Raji (cell line): Measurements from ENCODE around the gene LRP8.

Source experiments
- POLR2A ChIP-seq: IDR thresholded peaks from 2 replicates; pipeline ENCODE4 v1.6.1; 2011; ENCODE audit warnings: low read depth, low read length, control low read depth; ENCODE audit not compliant: insufficient read depth

The LRP8 gene

DNA sequence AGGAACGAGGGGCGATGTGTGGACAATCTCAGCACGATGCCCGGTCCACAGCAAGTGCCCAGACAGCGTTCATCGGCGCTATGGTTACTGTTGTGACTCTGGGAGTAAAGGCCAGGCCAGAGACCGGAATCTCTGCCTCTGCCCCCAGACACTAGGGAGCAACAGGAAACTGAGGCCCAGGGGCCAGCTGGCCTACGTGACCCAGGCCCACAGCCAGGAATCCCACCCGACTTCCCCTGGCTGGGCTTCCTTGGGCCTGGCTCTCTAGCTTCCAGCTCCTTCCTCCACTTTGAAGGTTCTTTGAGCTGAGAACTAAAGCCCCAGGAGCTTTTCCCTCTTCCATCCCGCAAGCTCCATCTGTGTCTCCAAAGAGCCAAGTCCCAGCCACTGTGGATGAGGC lies 4.6 kb downstream of the LRP8 start:
- TF ChIP-seq POLR2A = no peak

DNA sequence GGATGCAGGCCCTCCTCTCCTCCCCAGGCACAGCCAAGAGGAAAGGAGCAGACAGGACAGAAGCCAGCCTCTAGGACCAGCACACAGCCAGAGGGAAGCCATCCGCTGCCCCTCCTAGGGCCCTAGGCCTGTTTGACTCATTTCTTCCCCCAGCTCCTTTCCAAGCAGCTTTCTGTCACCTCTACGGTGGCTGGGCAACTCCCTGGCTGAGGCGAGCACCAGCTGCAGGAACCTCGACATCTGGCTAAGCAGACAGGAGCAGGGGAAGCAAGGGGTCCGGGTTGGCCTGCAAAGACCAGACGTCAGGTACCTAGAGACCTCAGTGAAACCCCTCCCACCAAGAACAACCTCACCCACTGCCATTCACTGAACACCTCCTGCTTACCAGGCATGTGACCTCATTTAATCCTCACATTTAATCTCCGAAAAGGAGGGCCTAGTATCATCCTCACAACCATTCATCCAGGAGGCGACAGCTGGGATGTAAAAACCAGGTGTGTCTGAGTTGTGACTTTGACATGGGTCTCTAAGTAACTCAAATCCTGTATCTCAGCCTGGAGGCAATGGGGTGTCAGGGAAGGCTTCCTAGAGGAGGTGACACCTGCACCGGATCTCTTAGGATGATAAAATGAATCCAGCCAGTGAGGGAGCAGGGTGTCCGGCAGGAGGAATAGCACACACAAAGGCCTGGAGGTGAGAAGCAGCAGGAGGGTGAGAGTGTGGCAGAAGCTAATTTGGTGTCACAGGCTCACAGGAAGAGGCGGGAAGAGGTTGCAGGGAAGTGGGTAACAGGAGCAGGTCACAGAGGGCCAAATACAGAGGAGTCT lies 5.9 kb downstream of the LRP8 start:
- TF ChIP-seq POLR2A = no peak

DNA sequence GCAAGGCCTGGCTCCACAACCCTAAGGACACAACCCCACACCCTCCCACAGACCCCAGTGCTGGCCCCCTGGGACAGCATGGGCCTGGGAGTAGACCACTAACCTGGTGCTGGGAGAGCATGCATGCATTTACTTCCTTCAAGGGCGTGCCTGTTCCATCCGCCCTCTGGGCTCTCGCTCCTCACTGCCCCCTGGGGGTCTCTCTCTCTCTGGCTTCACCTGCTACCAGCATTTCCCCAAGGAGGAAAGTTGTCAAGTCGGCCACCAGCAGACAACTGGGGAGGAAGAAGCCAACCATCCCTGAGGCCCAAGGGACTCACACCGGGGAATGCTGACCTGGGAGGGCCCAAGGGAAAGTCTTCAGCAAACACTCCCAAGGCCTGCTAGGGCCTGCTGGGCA lies 6.5 kb downstream of the LRP8 start:
- TF ChIP-seq POLR2A = no peak

GRCh38 chr1:53320646-53321045 lies 7.2 kb downstream of the LRP8 start:
- no peak for TF ChIP-seq POLR2A

DNA sequence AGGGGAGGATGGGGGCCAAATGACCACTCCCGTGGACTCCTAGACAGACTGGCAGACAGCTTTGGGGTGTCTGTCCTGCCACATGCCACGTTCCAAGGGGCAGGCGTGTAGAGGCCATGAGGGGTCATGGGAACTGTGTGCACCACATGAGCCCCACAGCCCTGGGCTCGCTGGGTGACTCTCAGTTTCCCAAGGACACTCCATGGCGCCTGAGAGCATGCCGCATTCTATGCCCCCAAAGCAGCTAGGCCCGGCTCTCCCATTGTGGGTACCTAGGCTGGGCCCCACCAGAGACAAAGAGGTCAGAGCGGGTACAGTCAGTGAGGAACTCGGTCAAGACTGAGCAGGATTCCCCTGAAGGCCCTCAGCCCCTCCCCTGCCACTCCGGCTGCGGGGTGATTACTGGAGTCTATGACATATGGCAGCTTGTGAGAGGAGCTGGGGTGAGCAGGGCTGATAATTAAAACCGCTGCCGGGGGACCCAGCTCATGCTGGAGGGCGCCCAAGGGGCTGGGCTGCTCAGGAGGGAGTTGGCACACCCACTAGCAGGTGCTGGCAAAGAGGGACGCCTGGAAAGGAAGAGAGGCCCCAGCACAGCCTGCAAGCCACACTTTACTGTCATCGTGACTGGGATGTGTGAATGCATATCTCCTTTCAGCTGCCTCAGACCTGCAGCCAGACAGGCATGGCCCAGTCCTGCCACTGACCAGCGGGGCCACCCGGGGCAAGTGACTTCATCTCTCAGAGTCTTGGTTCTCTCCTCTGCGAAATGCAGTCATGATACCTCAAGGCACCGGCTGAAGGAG lies 8.4 kb downstream of the LRP8 start:
- TF ChIP-seq POLR2A = no peak

GRCh38 chr1:53317646-53318539 lies 10.0 kb downstream of the LRP8 start:
- no peak for TF ChIP-seq POLR2A

DNA sequence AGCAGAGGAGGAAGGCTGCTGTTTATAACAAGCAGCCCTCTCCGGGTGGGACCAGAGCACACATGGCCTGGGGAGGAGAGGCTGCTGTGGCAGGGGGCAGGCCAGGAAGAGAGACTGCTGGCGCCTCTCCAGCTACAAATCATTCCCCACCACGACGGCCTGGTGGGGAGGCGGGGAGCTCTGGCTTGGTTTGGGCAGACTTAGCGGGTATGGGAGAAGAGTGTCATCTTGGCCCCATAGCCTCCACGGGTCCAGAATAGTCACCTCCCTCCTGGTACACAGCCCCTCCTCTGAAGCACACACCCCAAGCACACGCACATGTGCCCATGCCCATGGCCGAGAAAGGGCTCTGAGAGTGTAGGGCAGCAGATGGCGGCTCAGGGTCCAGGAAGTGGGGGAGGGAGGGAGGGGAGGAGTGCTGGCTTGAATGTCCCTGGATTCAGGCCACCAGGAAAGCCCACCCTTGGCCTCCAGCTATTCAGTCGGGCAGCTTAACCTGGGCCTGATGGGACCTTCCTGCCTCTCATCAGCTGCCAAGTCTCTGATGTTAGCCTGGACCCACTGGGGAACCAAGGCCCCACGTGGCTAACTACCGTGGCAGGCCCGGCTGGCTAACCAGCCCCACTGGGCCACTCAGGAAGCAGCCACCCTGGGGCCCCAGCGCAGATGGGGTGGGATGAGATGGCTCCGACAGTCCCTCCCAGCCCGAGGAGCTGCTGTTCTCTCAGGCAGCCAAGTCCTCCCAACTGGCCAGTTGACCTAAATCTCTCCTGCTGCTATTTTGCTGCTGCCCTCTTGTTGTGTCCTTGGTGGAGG lies 10.9 kb downstream of the LRP8 start:
- no peak for TF ChIP-seq POLR2A

- TF ChIP-seq POLR2A = no peak
Measured at GRCh38 chr1:53316424-53316765, 11.5 kb downstream of the LRP8 start.

GRCh38 chr1:53315456-53316423 lies 12.1 kb downstream of the LRP8 start:
- no peak for TF ChIP-seq POLR2A

- TF ChIP-seq POLR2A = no peak
Measured at GRCh38 chr1:53315046-53315445, 12.8 kb downstream of the LRP8 start.

GRCh38 chr1:53314606-53315005 lies 13.3 kb downstream of the LRP8 start:
- no peak for TF ChIP-seq POLR2A

DNA sequence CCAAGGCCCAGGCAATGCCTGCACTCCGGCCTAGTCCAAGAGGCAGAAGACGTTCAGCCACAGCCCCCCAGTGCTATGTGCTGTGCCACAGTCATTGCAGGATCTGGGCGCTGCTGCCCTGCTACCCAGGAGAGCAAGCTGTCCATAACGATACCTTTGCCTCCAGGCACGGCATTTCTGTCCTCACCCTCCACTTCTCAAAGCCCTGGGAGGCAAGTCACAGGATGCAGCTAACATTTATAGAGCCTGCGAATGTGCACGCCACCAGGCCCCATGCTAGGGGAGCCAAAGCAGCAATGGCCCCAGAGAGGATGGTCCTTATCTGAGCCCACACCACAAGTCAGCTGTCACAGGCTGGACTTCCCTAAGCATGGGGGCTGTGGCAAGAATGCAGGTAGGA lies 13.8 kb downstream of the LRP8 start:
- TF ChIP-seq POLR2A = no peak

DNA sequence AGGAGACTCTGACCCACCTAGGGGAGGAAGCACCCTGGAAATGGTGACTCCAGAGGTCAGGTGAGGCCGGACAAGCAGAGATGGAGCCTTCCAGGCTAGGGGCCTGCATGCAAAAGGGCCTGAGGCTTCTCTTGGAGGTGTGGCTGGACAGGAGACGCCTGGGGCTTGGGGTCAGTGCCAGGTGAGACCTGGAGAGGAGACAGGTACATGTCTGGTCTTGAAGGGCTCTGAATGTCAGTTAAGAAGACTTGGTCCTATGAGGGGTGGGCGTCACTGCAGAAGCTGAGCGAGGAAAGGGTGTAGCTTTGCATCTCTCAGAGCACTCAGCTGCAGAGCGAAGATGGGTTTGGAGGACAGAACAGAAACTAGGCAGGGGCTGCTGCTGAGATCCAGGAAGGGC lies 14.3 kb downstream of the LRP8 start:
- no peak for TF ChIP-seq POLR2A
